A673 (cell line): ENCODE measurements around the gene NXPH3. TPM values are rescaled to one million over a fixed set of nuclear protein-coding genes. Genes with fewer than 3 reads are reported as not detected.

Experiments used
- BruUV-seq: library from RNA; stranded (reverse); fragments of 400-500 nt; replicated peaks from 2 replicates; lab custom pipeline; 2021; lab: Mats Ljungman, UMichigan
- CTCF ChIA-PET: fragments of 300-600 bp; sonication (Branson Sonifier 250); formaldehyde crosslinking; loops from one replicate; lab custom pipeline; 2022; ENCODE audit warnings: antibody characterized with exemption; lab: Charles Lee
- POLR2A ChIA-PET: fragments of 300-600 bp; sonication (Branson Sonifier 250); formaldehyde crosslinking; loops from one replicate; lab custom pipeline; 2022; ENCODE audit warnings: antibody characterized with exemption; ENCODE audit not compliant: low non-redundant PET; lab: Charles Lee
- DNase-seq: peaks from one replicate; pipeline ENCODE4 v3.0.0-alpha.2; 2015; ENCODE audit warnings: low spot score
- H3K27ac ChIP-seq: fragments of 200-600 bp; sonication (generic); 2 replicates; pipeline ENCODE4 v1.5.1; 2016; ENCODE audit warnings: mixed run types, low read depth, mild to moderate bottlenecking, mixed read lengths, antibody characterized with exemption, low read length; ENCODE audit not compliant: poor library complexity, severe bottlenecking
- H3K27me3 ChIP-seq: fragments of 200-600 bp; sonication (generic); replicated peaks from 2 replicates; pipeline ENCODE4 v1.6.1; 2017; ENCODE audit warnings: mixed run types, low read depth, mild to moderate bottlenecking, mixed read lengths, antibody characterized with exemption, low read length; ENCODE audit not compliant: insufficient read depth, poor library complexity
- H3K36me3 ChIP-seq: fragments of 200-600 bp; sonication (generic); 2 replicates; pipeline ENCODE4 v1.6.1; 2016; ENCODE audit warnings: mixed run types, mild to moderate bottlenecking, mixed read lengths, antibody characterized with exemption, low read length; ENCODE audit not compliant: insufficient read depth, poor library complexity, severe bottlenecking
- H3K4me1 ChIP-seq: fragments of 200-600 bp; sonication (generic); 2 replicates; pipeline ENCODE4 v1.6.1; 2017; ENCODE audit warnings: mixed run types, mild to moderate bottlenecking, mixed read lengths, antibody characterized with exemption, low read length; ENCODE audit not compliant: insufficient read depth, poor library complexity, severe bottlenecking
- H3K4me3 ChIP-seq: fragments of 200-600 bp; sonication (generic); 2 replicates; pipeline ENCODE4 v1.5.1; 2016; ENCODE audit warnings: low read depth, mixed run types, mild to moderate bottlenecking, mixed read lengths, low read length; ENCODE audit not compliant: poor library complexity, severe bottlenecking
- H3K9me3 ChIP-seq: fragments of 200-600 bp; sonication (generic); 2 replicates; pipeline ENCODE4 v1.6.1; 2016; ENCODE audit warnings: mixed run types, low read depth, mild to moderate bottlenecking, mixed read lengths, antibody characterized with exemption, low read length; ENCODE audit not compliant: poor library complexity, severe bottlenecking
- EZH2 ChIP-seq: fragments of 200-600 bp; sonication (generic); IDR thresholded peaks from 2 replicates; pipeline ENCODE4 v1.6.1; 2017; ENCODE audit warnings: borderline replicate concordance, low read depth, mild to moderate bottlenecking, mixed read lengths, antibody characterized with exemption, low read length; ENCODE audit not compliant: poor library complexity, severe bottlenecking
- intact Hi-C: fragments of 100-400 bp; cut with micrococcal nuclease; formaldehyde crosslinking; loops from one replicate; pipeline ENCODE4 v1.10.0; 2022; ENCODE audit not compliant: unreplicated experiment
- total RNA-seq: library from RNA; stranded (reverse); gene quantifications from 2 replicates; pipeline ENCODE4 v1.2.3, GENCODE V29; 2021
- TF ChIP-seq, protein P1 (sequence below): fragments of 300-800, 200-600 bp; sonication (generic); conservative IDR thresholded peaks from 2 replicates; pipeline ENCODE4 v1.5.1; 2017; ENCODE audit warnings: low read depth, mild to moderate bottlenecking, antibody characterized with exemption, low read length, moderate library complexity, mixed read lengths

The NXPH3 gene
- total RNA-seq, 1 experiment from 2014 or later: 0.21 TPM

DNA sequence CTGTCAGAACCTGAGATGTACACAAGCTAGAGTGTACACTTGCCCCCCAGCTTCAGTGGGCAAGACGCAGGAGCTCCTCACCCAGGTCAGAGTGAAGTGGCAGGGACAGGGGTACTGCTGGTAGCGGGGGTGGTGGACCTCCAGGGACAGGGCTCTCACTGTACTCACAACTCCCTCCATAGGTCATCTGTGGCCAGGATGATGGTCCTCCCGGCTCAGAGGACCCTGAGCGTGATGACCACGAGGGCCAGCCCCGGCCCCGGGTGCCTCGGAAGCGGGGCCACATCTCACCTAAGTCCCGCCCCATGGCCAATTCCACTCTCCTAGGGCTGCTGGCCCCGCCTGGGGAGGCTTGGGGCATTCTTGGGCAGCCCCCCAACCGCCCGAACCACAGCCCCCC is 2.7 kb downstream of the NXPH3 start:
- intact Hi-C loops: no loop called here

DNA sequence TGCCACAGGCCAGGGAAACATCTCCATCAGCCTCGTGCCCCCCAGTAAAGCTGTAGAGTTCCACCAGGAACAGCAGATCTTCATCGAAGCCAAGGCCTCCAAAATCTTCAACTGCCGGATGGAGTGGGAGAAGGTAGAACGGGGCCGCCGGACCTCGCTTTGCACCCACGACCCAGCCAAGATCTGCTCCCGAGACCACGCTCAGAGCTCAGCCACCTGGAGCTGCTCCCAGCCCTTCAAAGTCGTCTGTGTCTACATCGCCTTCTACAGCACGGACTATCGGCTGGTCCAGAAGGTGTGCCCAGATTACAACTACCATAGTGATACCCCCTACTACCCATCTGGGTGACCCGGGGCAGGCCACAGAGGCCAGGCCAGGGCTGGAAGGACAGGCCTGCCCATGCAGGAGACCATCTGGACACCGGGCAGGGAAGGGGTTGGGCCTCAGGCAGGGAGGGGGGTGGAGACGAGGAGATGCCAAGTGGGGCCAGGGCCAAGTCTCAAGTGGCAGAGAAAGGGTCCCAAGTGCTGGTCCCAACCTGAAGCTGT is 3.4 kb downstream of the NXPH3 start:
- ChIA-PET POLR2A (no interaction called here), CTCF (no interaction called here)
- Histone ChIP-seq H3K4me1 (peaks cover 8% of the 10 kb centered on the region), H3K9me3 (no peaks in the 10 kb centered on the region), H3K36me3 (no peaks in the 10 kb centered on the region), H3K27me3 (peaks cover 14% of the 10 kb centered on the region), H3K4me3 (no peak overlapping the region), H3K27ac (no peak overlapping the region)
- intact Hi-C loops: no loop called here
- no TSS peak for BruUV-seq
- TF ChIP-seq, protein P1, sequence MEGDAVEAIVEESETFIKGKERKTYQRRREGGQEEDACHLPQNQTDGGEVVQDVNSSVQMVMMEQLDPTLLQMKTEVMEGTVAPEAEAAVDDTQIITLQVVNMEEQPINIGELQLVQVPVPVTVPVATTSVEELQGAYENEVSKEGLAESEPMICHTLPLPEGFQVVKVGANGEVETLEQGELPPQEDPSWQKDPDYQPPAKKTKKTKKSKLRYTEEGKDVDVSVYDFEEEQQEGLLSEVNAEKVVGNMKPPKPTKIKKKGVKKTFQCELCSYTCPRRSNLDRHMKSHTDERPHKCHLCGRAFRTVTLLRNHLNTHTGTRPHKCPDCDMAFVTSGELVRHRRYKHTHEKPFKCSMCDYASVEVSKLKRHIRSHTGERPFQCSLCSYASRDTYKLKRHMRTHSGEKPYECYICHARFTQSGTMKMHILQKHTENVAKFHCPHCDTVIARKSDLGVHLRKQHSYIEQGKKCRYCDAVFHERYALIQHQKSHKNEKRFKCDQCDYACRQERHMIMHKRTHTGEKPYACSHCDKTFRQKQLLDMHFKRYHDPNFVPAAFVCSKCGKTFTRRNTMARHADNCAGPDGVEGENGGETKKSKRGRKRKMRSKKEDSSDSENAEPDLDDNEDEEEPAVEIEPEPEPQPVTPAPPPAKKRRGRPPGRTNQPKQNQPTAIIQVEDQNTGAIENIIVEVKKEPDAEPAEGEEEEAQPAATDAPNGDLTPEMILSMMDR: no peak
- TF ChIP-seq EZH2: no peak
- no peak for DNase-seq

More for the DNA sequence above, 2.7 kb downstream of the NXPH3 start:
- CTCF ChIA-PET: no interaction called here
- POLR2A ChIA-PET: no interaction called here
- Histone ChIP-seq H3K27me3 (peaks cover 14% of the 10 kb centered on the region), H3K4me1 (peaks cover 8% of the 10 kb centered on the region), H3K4me3 (no peak overlapping the region), H3K36me3 (no peaks in the 10 kb centered on the region), H3K9me3 (no peaks in the 10 kb centered on the region), H3K27ac (no peak overlapping the region)
- TF ChIP-seq EZH2: no peak
- TF ChIP-seq, protein P1: no peak
- no peak for DNase-seq
- no TSS peak for BruUV-seq

DNA sequence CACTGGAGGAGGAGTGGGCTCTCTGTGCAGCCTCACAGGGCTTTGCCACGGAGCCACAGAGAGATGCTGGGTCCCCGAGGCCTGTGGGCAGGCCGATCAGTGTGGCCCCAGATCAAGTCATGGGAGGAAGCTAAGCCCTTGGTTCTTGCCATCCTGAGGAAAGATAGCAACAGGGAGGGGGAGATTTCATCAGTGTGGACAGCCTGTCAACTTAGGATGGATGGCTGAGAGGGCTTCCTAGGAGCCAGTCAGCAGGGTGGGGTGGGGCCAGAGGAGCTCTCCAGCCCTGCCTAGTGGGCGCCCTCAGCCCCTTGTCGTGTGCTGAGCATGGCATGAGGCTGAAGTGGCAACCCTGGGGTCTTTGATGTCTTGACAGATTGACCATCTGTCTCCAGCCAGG is 3.9 kb downstream of the NXPH3 start:
- Histone ChIP-seq H3K27me3 (peaks cover 14% of the 10 kb centered on the region), H3K9me3 (no peaks in the 10 kb centered on the region), H3K36me3 (no peaks in the 10 kb centered on the region), H3K4me3 (no peak overlapping the region), H3K27ac (no peak overlapping the region), H3K4me1 (peaks cover 8% of the 10 kb centered on the region)
- ChIA-PET POLR2A (no interaction called here), CTCF (no interaction called here)
- TF ChIP-seq, protein P1: no peak
- no peak for TF ChIP-seq EZH2
- no peak for DNase-seq
- BruUV-seq: no TSS peak
- intact Hi-C loops: no loop called here
